Ammon's horn (tissue), 1 donor: Measurements from ENCODE around the gene HPS1.
"Not testable (repeated sequence)": the region's sequence is repeated elsewhere in the genome, so short reads cannot be mapped to it uniquely, and the experiment has no call there.

Source experiments
- DNase-seq: peaks from one replicate; pipeline ENCODE4 v3.0.0-alpha.2; 2016; ENCODE audit warnings: low spot score

The HPS1 gene

GRCh38 chr10:98389398-98389797 lies 57.3 kb downstream of the HPS1 start:
- DNase-seq = no peak

DNA sequence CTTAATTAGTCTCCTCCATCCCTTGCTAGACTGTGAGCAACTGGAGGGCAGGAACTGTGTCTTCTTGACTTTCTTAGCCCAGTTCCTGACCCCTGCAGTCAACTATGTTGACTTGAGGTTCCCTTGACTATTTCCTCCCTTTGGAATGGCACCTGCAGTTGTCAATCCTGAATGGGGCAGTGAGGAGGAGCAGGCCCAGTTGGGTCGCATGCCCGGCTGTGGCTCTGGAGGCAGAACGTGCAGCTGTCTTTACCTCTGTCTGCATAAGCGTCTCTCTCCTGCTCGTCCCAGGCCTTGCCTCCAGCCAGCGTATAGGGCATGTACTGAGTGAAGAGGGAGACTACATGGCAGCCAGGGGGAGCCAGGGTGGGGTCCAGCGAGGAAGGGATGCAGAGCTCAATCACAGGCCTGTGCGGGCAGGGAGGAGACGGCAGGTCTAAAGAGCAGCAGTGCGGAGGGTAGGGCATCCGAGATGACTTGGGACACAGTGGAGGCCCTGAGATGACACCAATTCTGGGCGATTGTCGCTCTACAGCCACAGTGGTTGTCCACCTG lies 58.6 kb downstream of the HPS1 start:
- DNase-seq = no peak

GRCh38 chr10:98384531-98385133 lies 62.1 kb downstream of the HPS1 start:
- no peak for DNase-seq

DNA sequence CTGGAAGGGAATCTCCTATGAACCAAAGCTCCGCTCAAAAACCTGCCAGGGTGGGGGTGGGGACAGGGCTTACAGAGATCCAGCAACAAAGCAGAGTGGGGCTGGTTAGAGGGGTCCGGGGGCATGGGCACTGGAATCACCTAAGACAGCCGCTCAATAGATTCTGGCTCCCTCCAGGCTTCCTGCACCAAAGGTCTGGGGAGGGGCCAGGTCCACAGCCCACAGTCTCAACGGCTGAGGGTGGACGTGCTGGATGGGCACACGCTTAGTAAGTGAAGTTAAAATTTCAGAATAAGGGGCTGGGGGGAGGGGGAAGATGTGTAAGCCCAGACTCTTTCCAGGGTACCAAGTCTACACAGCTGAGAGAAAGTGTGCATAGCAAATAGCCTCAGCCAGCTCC lies 62.9 kb downstream of the HPS1 start:
- no peak for DNase-seq

DNA sequence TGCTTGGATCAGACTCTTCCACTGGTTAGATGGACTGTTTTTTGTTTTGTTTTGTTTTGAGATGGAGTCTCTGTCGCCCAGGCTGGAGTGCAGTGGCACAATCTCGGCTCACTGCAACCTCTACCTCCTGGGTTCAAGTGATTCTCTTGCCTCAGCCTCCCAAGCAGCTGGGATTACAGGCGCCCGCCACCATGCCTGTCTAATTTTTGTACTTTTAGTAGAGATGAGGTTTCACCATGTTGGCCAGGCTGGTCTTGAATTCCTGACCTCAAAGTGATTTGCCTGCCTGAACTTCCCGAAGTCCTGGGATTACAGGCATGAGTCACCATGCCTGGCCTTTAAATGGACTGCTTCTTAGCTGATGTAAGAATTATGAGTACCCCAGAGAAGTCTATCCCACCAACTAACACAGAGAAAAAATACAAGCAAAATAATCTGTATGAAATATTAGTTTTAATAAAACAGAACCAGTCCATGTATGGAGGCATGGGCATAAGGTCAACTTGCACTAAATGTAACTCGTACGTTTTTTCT lies 63.5 kb downstream of the HPS1 start:
- DNase-seq = not testable (repeated sequence)

DNA sequence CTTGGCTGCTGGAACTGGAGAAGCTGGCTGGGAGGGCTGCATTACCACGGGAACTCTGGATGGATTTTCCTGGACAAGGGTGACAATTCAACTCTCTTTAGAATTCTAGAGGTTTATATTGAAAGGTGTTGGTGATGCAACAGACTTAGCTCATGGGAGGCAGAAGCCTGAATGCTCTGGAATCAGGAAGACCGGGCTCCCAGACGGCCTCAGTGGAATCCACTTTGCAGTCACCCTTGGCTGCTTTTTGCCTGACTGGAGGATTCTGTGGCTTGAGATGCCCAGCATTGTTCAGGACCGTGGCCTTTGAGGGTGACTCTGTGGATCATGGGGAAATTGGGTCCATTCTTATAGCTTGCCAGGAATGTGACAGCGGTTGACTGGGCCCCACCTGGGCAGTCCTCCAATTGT lies 64.0 kb downstream of the HPS1 start:
- DNase-seq = no peak

- no peak for DNase-seq
Measured at GRCh38 chr10:98380493-98381339, 66.0 kb downstream of the HPS1 start.

- no peak for DNase-seq
Measured at GRCh38 chr10:98378722-98379121, 68.0 kb downstream of the HPS1 start.

DNA sequence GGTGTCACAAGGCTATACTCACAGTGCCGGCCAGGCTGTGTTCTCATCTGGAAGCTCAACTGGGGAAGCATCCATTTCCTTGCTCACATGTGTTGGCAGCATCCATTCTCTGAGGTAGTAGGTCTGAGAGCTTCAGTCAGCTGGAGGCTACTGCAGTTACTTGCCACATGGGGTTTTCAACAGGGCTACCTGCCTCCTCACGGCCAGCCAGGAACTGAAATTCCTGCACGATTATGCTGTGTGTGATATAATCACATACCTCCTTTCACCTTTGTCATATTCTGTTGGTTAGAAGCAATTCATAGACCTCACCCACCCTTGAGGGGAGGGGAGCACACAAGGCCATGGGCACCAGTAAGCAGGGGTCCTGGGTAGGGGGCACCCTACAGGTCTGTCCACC lies 69.2 kb downstream of the HPS1 start:
- DNase-seq = no peak

DNA sequence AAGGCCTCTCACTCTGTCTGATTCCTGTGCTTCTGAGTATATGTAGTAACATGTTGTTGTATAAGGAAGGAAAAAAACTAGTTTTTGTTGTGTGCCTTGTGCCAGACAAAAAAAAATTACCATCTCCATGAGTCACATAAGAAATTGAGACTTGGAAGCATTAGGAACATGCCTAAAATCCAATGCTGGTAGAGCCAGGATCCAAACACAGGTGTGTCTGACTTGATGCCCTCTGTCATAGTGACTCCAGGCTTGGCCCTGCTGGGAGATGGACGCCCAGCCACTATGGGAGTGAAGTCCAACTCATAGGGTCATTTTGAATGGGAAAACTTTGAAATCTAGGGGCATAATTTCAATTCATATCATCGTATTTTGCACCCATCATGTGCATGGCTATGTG lies 69.7 kb downstream of the HPS1 start:
- DNase-seq = no peak

GRCh38 chr10:98376485-98376884 lies 70.2 kb downstream of the HPS1 start:
- peak; percentile 20 for DNase-seq

GRCh38 chr10:98374217-98374985 lies 72.3 kb downstream of the HPS1 start:
- peak; percentile 33 for DNase-seq

GRCh38 chr10:98373260-98374040 lies 73.3 kb downstream of the HPS1 start:
- no peak for DNase-seq

DNA sequence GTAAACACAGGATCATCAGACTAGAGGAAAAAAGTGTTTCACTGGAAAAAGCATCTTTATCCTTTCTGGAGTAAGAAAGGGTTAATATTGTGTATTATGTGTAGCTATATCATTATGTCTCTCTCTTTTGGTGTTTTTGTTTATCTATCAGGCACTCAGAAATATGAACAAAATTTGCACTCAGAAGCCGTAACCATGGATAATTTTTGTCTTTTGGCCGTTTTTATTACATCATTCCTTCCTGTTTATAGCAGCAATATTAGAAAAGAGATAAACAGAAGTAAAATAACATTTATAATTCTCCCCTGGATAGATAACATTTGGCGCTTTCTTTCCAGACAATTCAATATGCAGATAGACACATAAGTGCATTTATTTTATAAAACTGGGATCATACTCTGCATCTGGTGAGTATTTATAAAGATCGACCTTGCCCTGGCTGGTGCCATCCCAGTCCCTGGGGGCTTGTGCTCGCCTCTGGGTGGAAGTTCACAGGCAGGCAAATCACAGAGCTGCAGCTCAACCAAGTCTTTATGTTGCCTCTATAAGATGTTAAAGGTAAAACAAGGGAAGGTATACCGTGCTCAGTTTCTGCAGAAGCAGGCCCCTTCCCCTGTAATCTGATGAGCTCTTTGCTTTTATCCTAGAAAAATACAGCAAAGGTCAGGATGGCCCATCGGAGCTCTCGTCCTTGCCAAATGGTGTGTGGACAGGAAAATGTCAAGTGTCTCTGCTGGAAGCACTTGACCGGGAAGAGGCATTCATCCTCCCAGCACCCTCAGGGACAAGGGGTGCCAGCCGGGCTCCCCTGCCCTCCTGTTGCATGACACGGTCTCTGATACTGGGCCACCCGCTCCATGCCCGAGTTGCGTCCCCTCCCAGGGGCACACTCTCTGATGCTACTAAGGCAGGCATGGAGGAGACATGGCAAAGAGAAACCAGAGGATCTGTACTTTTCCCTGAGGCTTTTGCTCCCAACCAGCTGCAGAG lies 75.6 kb downstream of the HPS1 start:
- DNase-seq = no peak

- DNase-seq = no peak
Measured at GRCh38 chr10:98369801-98370200, 76.9 kb downstream of the HPS1 start.

DNA sequence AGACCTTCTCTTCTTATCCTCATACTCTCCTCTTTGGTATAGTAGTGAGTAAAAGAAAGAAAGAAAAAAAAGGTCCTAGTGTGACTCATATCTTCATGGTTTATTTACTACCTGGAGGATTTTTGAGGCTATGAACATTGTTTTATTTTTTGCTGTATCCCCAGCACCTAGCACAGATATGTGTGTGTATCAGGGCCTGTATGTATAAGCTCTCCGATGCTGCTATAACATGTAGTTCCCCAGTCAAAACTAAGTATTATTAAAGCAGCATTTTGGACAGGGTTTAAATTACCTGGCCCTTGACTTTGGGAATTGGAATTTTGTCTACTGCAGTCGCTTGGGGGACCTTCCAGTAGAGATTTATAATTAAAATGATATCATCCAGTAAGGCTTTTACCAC lies 78.1 kb downstream of the HPS1 start:
- DNase-seq = no peak

DNA sequence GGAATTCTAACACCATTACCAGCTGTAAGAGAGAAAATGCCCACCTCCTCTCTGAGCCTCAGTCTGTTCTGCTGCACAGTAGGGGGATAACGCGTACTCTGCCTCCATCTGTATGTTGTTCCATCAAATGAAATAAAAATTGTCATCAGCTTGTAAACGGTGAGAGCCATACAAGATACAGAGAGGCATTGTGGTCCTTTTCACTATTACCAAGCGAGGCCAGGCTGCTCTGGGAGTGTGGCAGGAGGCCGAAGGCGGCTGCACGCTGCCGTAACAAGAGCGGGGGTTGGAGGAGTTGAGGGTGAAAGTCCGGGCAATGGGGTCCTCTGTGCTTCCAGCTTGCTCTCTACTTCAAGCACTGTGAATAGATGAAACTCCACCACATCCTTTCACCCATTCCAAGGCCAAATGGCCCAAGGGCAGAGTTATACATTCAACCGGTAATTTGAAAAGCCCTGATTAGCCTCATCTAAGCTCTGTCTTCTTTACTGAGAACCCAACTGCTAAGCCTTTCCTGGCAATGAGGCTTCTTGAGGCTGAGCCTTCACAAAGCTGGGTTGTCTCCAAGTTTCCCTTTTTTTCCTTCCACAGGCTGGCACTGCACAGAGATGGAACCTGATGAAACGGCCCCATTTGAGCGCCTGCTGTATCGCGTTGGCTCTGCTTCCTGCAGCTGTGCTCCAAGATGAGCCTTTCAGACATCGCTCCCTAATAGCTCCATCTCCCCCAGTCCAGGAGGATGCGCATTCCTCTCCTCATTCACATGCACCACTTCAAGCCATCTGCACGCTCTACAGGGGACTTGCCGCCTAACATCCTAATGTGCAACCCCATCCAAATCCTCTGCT lies 78.9 kb downstream of the HPS1 start:
- DNase-seq = peak; percentile 65
